Body of pancreas (tissue), 4 donors: ENCODE measurements around the gene YBEY. TPM values are rescaled to one million over a fixed set of nuclear protein-coding genes. Genes with fewer than 3 reads are reported as not detected.
A peak's percentile ranks its signal among the peaks of the same experiment; 100 is the strongest.

Experiments
- ATAC-seq: fragments of 150-250 bp; one replicate; pipeline ENCODE4 v1.9.1; 2016
- DNase-seq, 4 donors: peaks; one replicate each; pipeline ENCODE4 v3.0.0-alpha.2; 2019
- H3K27ac ChIP-seq, 4 donors: fragments of 200-600 bp; sonication (generic); 1 replicate in 3 of 4; 2 replicates in 1 of 4; pipeline versions ENCODE4 v1.5.1 to v1.6.1; 2016 to 2019; ENCODE audit warnings: mild to moderate bottlenecking in 1 of 4, mixed read lengths in 1 of 4, moderate library complexity in 1 of 4
- H3K27me3 ChIP-seq, 2 donors: fragments of 200-600 bp; sonication (generic); one replicate each; pipeline ENCODE4 v1.6.0; 2016; ENCODE audit warnings: mild to moderate bottlenecking in 1 of 2
- H3K36me3 ChIP-seq, 2 donors: fragments of 200-600 bp; sonication (generic); replicated peaks in 1 of 2; 2 replicates each; pipeline ENCODE4 v1.5.1; 2016; ENCODE audit warnings: low read depth in 2 of 2; ENCODE audit not compliant: insufficient read depth in 1 of 2
- H3K4me1 ChIP-seq: fragments of 200-600 bp; sonication (generic); one replicate; pipeline ENCODE4 v1.6.0; 2016
- H3K4me3 ChIP-seq, 2 donors: fragments of 200-600 bp; sonication (generic); 1 replicate in 1 of 2; 2 replicates in 1 of 2; pipeline ENCODE4 v1.5.1; 2016 to 2019
- H3K9me3 ChIP-seq, 3 donors: fragments of 200-600 bp; sonication (generic); 1 replicate in 2 of 3; 2 replicates in 1 of 3; pipeline ENCODE4 v1.5.1; 2016
- POLR2A ChIP-seq, 3 donors: fragments of 450-650 bp; IDR thresholded peaks; one replicate each; pipeline ENCODE4 v1.6.1; 2016; ENCODE audit warnings: antibody characterized with exemption in 3 of 3, mild to moderate bottlenecking in 2 of 3
- WGBS, 2 donors: methylation state at CpG; one replicate each; pipeline ENCODE4 v1.1.5; 2017; 5-methylcytosine and 5-hydroxymethylcytosine counted together
- intact Hi-C: fragments of 100-400 bp; cut with DNase I; formaldehyde crosslinking; loops from one replicate; pipeline ENCODE4 v1.15.1; 2023
- total RNA-seq, 2 donors: library from RNA; depleted of rRNA; stranded (reverse); fragments of >200 nt; gene quantifications; one replicate each; pipeline ENCODE4 v1.1.0, GENCODE V29; 2016
- TF ChIP-seq, protein P1 (sequence below), 7 experiments: fragments of 450-650 bp in 4 of 7; fragments of 200-600 bp in 3 of 7; sonication (generic) in 3 of 7; IDR thresholded peaks; one replicate each; pipeline ENCODE4 v1.5.1; 2016 to 2019; ENCODE audit warnings: antibody characterized with exemption in 7 of 7

Gene YBEY
- total RNA-seq, 2 donors from 2014 or later, result 4.9 to 15.2 TPM

DNA sequence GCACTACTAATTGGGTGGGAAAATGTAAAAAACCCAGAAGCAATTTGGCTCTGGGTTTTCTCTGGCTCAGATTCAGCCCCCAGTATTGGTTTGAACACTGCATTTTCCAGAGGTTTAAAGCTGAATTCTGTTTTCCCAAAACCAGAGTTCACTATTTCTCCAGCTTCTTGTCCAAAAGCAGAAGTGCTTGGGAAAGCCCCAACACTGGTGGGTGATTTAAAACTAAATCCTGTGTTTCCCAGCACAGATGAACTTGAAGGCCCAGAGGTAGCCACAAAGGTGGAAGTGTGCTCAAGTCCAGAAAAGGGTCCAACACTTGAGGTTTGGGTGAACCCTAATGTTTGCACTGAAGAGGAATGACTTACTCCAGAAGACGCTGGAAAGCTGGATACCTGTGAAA lies 1.4 kb upstream of the YBEY start:
- no peaks in the 10 kb centered on the region for H3K27me3 ChIP-seq
- WGBS, 2 donors, result 63 to 70% methylated on average over 1 of the region's 1 CpG
- DNase-seq, result no peak
- TF ChIP-seq, protein P1, sequence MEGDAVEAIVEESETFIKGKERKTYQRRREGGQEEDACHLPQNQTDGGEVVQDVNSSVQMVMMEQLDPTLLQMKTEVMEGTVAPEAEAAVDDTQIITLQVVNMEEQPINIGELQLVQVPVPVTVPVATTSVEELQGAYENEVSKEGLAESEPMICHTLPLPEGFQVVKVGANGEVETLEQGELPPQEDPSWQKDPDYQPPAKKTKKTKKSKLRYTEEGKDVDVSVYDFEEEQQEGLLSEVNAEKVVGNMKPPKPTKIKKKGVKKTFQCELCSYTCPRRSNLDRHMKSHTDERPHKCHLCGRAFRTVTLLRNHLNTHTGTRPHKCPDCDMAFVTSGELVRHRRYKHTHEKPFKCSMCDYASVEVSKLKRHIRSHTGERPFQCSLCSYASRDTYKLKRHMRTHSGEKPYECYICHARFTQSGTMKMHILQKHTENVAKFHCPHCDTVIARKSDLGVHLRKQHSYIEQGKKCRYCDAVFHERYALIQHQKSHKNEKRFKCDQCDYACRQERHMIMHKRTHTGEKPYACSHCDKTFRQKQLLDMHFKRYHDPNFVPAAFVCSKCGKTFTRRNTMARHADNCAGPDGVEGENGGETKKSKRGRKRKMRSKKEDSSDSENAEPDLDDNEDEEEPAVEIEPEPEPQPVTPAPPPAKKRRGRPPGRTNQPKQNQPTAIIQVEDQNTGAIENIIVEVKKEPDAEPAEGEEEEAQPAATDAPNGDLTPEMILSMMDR (IDR thresholded peaks at IDR 0.05), result no peak
- no peak for TF ChIP-seq POLR2A (IDR thresholded peaks at IDR 0.05)
- H3K4me1 ChIP-seq, result peaks cover 52% of the 10 kb centered on the region
- H3K27ac ChIP-seq, result no peak overlapping the region
- no peaks in the 10 kb centered on the region for H3K9me3 ChIP-seq
- no peak for ATAC-seq
- H3K4me3 ChIP-seq, result no peak overlapping the region
- H3K36me3 ChIP-seq, result peaks cover 5 to 8% of the 10 kb centered on the region in 2 donors
- intact Hi-C loops, result no loop called here

- Histone ChIP-seq H3K4me1 (peaks cover 52% of the 10 kb centered on the region), H3K27ac (peak within 1 kb of the TSS; percentile 82 to 98 (median 90)), H3K36me3 (peaks cover 0 to 3% of the 10 kb centered on the region in 2 donors), H3K9me3 (no peaks in the 10 kb centered on the region), H3K4me3 (peak within 1 kb of the TSS; percentile 81 to 91), H3K27me3 (no peaks in the 10 kb centered on the region)
- intact Hi-C loops, result no loop called here
- no peak for TF ChIP-seq POLR2A (IDR thresholded peaks at IDR 0.05)
- TF ChIP-seq, protein P1 (IDR thresholded peaks at IDR 0.05), result no peak
- WGBS, 2 donors, result 24 to 28% methylated on average over 6 of the region's 6 CpGs
- DNase-seq, result no peak
- no peak for ATAC-seq
Observed at GRCh38 chr21:46285206-46285661, 908 bp upstream of the YBEY start, which contains the start of gene MCM3AP. Gene MCM3AP, minus strand, starts transcription at chr21:46285611. Its CDS starts 325 bp downstream, at chr21:46285286.

- Histone ChIP-seq H3K9me3 (no peaks in the 10 kb centered on the region), H3K36me3 (no peaks in the 10 kb centered on the region), H3K4me1 (peaks cover 46% of the 10 kb centered on the region), H3K4me3 (peak overlapping the region; percentile 81 to 91), H3K27me3 (no peaks in the 10 kb centered on the region), H3K27ac (peak overlapping the region; percentile 82 to 98 (median 90))
- 0 to 1% methylated on average over 16 of the region's 16 CpGs for WGBS, 2 donors
- ATAC-seq (no peak), DNase-seq (no peak)
- intact Hi-C loops, result no loop called here
- no peak for TF ChIP-seq POLR2A (IDR thresholded peaks at IDR 0.05)
- TF ChIP-seq, protein P1 (IDR thresholded peaks at IDR 0.05), result no peak
Observed at GRCh38 chr21:46286648-46287002, 483 bp downstream of the YBEY start.

- no peaks in the 10 kb centered on the region for H3K27me3 ChIP-seq
- intact Hi-C loops, result no loop called here
- DNase-seq, result no peak
- peaks cover 40% of the 10 kb centered on the region for H3K4me1 ChIP-seq
- TF ChIP-seq POLR2A (IDR thresholded peaks at IDR 0.05), result no peak
- TF ChIP-seq, protein P1 (IDR thresholded peaks at IDR 0.05), result no peak
- no peak overlapping the region for H3K4me3 ChIP-seq
- H3K27ac ChIP-seq, result no peak overlapping the region
- no peaks in the 10 kb centered on the region for H3K9me3 ChIP-seq
- no peaks in the 10 kb centered on the region for H3K36me3 ChIP-seq
- no peak for ATAC-seq
- WGBS, 2 donors, result 85 to 93% methylated on average over 10 of the region's 10 CpGs
Observed at GRCh38 chr21:46287541-46287940, 1.4 kb downstream of the YBEY start.

DNA sequence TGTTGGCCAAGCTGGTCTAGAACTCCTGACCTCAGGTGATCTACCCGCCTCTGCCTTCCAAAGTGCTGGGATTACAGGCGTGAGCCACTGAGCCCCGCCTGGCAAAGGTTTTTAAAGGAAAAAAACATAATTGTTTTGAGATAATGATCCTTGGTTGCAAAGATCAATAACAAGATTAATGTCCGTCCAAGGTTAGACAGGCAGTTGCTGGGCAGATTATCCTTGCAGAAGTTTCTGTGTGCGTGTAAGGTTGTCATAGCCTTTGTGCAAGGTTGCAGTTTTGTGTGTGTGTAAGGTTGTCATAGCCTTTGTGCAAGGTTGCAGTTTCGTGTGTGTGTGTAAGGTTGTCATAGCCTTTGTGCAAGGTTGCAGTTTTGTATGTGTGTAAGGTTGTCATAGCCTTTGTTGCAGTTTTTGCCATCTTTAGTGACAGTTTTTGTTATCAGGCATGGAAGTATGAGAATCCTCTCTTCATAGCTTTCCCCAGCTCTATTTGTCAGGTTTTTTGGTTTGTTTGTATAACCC lies 3.6 kb downstream of the YBEY start:
- intact Hi-C loops, result no loop called here
- Histone ChIP-seq H3K4me3 (no peak overlapping the region), H3K9me3 (no peaks in the 10 kb centered on the region), H3K27me3 (no peaks in the 10 kb centered on the region), H3K27ac (no peak overlapping the region), H3K4me1 (peaks cover 19% of the 10 kb centered on the region), H3K36me3 (no peaks in the 10 kb centered on the region)
- DNase-seq, result no peak
- TF ChIP-seq, protein P1 (IDR thresholded peaks at IDR 0.05), result no peak
- TF ChIP-seq POLR2A (IDR thresholded peaks at IDR 0.05), result no peak
- WGBS, 2 donors, result 44 to 52% methylated on average over 6 of the region's 6 CpGs
- ATAC-seq, result no peak
